ENCODE results near the gene CUL5.
"Not testable (repeated sequence)": the region's sequence is repeated elsewhere in the genome, so short reads cannot be mapped to it uniquely, and the experiment has no call there.

The CUL5 gene

GRCh38 chr11:108115500-108116140, 106.9 kb downstream of the CUL5 start:
- no peaks in the 10 kb centered on the region for H3K9me2 ChIP-seq (replicated peaks; ENCODE audit: insufficient read depth, low read length)
- no peak overlapping the region for H3K9ac ChIP-seq (ENCODE audit: low read length)
- H3K79me2 ChIP-seq (ENCODE audit: insufficient read depth, low read length), result no peaks in the 10 kb centered on the region
- no peaks in the 10 kb centered on the region for H3K9me3 ChIP-seq (ENCODE audit: insufficient read depth, low read length)
- H3K27ac ChIP-seq (ENCODE audit: low read depth, low read length), result no peak overlapping the region
- TF ChIP-seq EZH2phosphoT487 (conservative IDR thresholded peaks at IDR 0.05; ENCODE audit: low read length) (no peak), CTCF (IDR thresholded peaks at IDR 0.05; ENCODE audit: insufficient read depth, low read length, poor library complexity, severe bottlenecking) (no peak)
- no peak overlapping the region for H3K4me2 ChIP-seq (ENCODE audit: low read depth, low read length, poor library complexity, severe bottlenecking)
- H3K4me3 ChIP-seq (ENCODE audit: insufficient read depth, low read length, poor library complexity, severe bottlenecking), result no peak overlapping the region
- no peaks in the 10 kb centered on the region for H3K27me3 ChIP-seq (ENCODE audit: low read length)
- no peak overlapping the region for H2AFZ ChIP-seq (ENCODE audit: low read depth, low read length, severe bottlenecking)
- no peaks in the 10 kb centered on the region for H3K36me3 ChIP-seq (ENCODE audit: low read length)
- no peaks in the 10 kb centered on the region for H4K20me1 ChIP-seq (ENCODE audit: low read depth, low read length)
- H3F3A ChIP-seq (ENCODE audit: insufficient read depth), result peaks cover 8% of the 10 kb centered on the region; the same call in 1 of the 2 replicates

GRCh38 chr11:108117746-108118371, 109.2 kb downstream of the CUL5 start:
- H3K9me3 ChIP-seq (ENCODE audit: insufficient read depth, low read length), result no peaks in the 10 kb centered on the region
- H3K4me3 ChIP-seq (ENCODE audit: insufficient read depth, low read length, poor library complexity, severe bottlenecking), result no peak overlapping the region
- H2AFZ ChIP-seq (ENCODE audit: low read depth, low read length, severe bottlenecking), result no peak overlapping the region
- H3K36me3 ChIP-seq (ENCODE audit: low read length), result no peaks in the 10 kb centered on the region
- H3K79me2 ChIP-seq (ENCODE audit: insufficient read depth, low read length), result no peaks in the 10 kb centered on the region; the same call in 1 of the 2 replicates
- no peaks in the 10 kb centered on the region for H3K9me2 ChIP-seq (replicated peaks; ENCODE audit: insufficient read depth, low read length)
- H3K27me3 ChIP-seq (ENCODE audit: low read length), result no peaks in the 10 kb centered on the region
- H4K20me1 ChIP-seq (ENCODE audit: low read depth, low read length), result no peaks in the 10 kb centered on the region
- peaks cover 8% of the 10 kb centered on the region; the same call in 1 of the 2 replicates for H3F3A ChIP-seq (ENCODE audit: insufficient read depth)
- H3K4me2 ChIP-seq (ENCODE audit: low read depth, low read length, poor library complexity, severe bottlenecking), result no peak overlapping the region
- TF ChIP-seq EZH2phosphoT487 (conservative IDR thresholded peaks at IDR 0.05; ENCODE audit: low read length) (no peak), CTCF (IDR thresholded peaks at IDR 0.05; ENCODE audit: insufficient read depth, low read length, poor library complexity, severe bottlenecking) (peak; percentile 48)
- no peak overlapping the region for H3K9ac ChIP-seq (ENCODE audit: low read length)
- no peak overlapping the region for H3K27ac ChIP-seq (ENCODE audit: low read depth, low read length)

GRCh38 chr11:108120936-108121273, 112.2 kb downstream of the CUL5 start:
- not testable (repeated sequence) for H3K9me3 ChIP-seq (ENCODE audit: insufficient read depth, low read length); H3K36me3 ChIP-seq (ENCODE audit: low read length); H3F3A ChIP-seq (ENCODE audit: insufficient read depth); H3K9me2 ChIP-seq (replicated peaks; ENCODE audit: insufficient read depth, low read length); H3K27ac ChIP-seq (ENCODE audit: low read depth, low read length); H4K20me1 ChIP-seq (ENCODE audit: low read depth, low read length); H3K27me3 ChIP-seq (ENCODE audit: low read length)
- Histone ChIP-seq H2AFZ (ENCODE audit: low read depth, low read length, severe bottlenecking) (peak overlapping the region; percentile 96), H3K4me3 (ENCODE audit: insufficient read depth, low read length, poor library complexity, severe bottlenecking) (peak overlapping the region; percentile 88), H3K79me2 (ENCODE audit: insufficient read depth, low read length) (peaks cover 13% of the 10 kb centered on the region; the same call in 1 of the 2 replicates), H3K4me2 (ENCODE audit: low read depth, low read length, poor library complexity, severe bottlenecking) (peak overlapping the region; percentile 80), H3K9ac (ENCODE audit: low read length) (peak overlapping the region; percentile 72)
